Astrocyte (in vitro differentiated cells and primary cell): ENCODE measurements around the gene LUZP2.

ENCODE experiments used
- EZH2 ChIP-seq: IDR thresholded peaks from 2 replicates; pipeline ENCODE4 v1.6.1; 2012; ENCODE audit warnings: mild to moderate bottlenecking, low read length, inconsistent platforms; ENCODE audit not compliant: insufficient read depth
- TF ChIP-seq, protein P1 (sequence below): IDR thresholded peaks from 2 replicates; pipeline ENCODE4 v1.5.1; 2011; ENCODE audit warnings: low read depth, mild to moderate bottlenecking, inconsistent platforms, low read length, moderate library complexity; ENCODE audit not compliant: insufficient read depth

DNA sequence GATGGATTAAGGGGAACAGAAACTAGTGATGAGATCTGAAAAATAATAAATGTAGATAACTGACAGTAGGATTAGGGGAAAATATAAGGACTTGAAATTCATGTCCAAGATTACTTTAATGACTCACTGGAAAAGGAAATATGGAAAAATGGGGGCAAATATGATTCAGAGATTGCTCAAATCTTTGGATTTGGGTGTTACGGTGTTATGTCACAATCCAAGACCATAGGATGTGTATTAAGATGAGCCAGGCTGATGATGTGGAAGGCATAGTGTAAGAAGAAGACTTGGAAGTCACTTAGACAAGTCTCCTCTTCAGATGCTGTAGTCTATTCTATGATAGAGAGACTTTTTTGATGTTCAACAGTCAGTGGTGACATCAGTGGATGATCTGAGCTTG, 323.7 kb downstream of the LUZP2 start:
- TF ChIP-seq, protein P1, sequence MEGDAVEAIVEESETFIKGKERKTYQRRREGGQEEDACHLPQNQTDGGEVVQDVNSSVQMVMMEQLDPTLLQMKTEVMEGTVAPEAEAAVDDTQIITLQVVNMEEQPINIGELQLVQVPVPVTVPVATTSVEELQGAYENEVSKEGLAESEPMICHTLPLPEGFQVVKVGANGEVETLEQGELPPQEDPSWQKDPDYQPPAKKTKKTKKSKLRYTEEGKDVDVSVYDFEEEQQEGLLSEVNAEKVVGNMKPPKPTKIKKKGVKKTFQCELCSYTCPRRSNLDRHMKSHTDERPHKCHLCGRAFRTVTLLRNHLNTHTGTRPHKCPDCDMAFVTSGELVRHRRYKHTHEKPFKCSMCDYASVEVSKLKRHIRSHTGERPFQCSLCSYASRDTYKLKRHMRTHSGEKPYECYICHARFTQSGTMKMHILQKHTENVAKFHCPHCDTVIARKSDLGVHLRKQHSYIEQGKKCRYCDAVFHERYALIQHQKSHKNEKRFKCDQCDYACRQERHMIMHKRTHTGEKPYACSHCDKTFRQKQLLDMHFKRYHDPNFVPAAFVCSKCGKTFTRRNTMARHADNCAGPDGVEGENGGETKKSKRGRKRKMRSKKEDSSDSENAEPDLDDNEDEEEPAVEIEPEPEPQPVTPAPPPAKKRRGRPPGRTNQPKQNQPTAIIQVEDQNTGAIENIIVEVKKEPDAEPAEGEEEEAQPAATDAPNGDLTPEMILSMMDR: no peak
- TF ChIP-seq EZH2: no peak
